IPS DF 4.7 (cell line): Measurements from ENCODE around the gene TEX44.

Experiments
- DNase-seq: peaks from one replicate; pipeline ENCODE4 v3.0.0-alpha.2; 2013; ENCODE audit warnings: low spot score; ENCODE audit errors: extremely low read depth

TEX44 gene

GRCh38 chr2:231633241-231633976, 40.7 kb downstream of the TEX44 start:
- DNase-seq: no peak

- DNase-seq: no peak
These were observed 41.7 kb downstream of the TEX44 start for GRCh38 chr2:231634412-231634811.

DNA sequence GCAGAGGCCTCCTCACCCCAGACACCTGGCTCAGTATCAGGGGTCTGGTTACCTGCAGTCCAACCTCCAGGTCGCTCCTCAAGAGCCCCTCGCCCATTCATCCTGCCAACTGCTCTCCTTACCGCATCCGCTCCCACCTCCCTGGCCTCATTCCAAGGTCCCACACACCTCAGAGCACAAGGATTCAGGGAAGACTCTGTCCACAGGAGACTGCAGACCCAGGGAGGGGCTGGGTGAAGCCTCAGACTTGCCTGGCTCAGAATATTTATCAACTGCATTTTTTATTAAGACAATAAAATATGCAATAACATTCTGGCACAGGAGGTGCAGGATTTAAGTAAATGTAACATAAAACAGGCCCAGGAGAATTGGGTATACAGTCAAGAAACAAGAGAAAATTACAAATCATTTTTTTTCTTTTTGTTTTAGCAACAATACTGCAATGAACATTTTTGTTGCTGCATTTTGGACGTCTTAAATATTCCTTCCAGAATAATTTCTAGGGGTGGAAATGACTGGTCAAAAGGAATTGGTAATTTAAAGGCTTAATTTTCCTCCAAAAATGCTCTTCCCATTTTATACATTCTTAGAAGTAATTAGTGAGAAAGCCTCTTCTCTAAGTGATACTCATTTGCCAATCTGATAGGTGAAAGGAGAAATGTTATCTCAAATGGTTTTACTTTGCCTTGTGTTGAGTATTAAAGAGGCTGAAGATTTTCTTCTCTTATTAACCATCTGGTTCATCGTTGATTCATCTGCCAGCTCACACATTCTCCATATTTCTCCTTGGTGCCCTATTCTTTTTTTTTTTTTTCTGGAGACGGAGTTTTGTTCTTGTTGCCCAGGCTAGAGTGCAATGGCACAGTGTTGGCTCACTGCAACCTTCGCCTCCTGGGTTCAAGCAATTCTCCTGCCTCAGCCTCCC, 42.5 kb downstream of the TEX44 start:
- no peak for DNase-seq

- no peak for DNase-seq
These were observed 47.6 kb downstream of the TEX44 start for GRCh38 chr2:231640241-231640640.

DNA sequence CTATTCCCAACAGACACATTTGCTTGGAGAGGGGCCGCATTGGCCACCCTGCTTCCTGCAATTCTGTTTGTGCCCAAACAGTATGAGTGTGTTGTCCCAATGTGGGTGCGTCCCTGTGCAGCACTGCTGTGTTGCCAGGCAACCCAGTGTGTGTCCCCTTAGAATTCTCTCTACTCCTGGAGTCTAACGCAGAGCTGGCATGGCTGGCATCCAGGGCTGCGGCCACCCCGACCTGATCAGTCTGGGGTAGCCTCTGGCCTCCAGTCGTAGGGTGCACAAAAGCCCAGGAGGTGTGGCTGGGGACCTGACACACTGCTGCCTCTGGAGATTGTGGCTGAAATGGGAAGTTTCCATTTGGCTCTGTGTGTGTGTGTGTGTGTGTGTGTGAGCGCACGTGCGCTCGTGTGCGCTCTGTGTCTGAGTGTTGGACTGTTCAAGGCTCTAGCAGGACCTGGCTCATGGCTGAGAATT, 48.0 kb downstream of the TEX44 start:
- no peak for DNase-seq

GRCh38 chr2:231642631-231643494, 50.2 kb downstream of the TEX44 start:
- DNase-seq: no peak

DNA sequence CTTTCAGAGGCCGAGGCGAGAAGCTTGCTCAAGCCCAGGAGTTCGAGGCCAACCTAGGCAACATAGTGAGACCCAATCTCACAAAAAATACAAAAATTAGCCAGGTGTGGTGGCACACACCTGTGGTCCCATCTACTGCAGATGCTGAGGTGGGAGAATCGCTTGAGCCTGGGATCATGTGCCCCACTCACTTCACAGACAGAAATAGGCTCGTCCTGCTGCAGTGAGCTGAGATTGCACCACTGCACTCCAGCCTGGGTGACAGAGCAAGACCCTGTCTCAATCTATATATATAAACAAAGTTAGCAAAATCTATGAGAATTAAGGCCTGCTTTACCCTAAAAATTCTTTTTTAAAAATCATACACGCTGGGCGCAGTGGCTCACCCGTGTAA, 50.8 kb downstream of the TEX44 start:
- no peak for DNase-seq
